Measurements from ENCODE around the gene CCS.
"Not testable (repeated sequence)": the region's sequence is repeated elsewhere in the genome, so short reads cannot be mapped to it uniquely, and the experiment has no call there.

Gene CCS

GRCh38 chr11:66561975-66562248 is 31.1 kb upstream of the CCS start:
- DNase-seq: no peak

- DNase-seq: no peak
These were observed 30.7 kb upstream of the CCS start for GRCh38 chr11:66562275-66562674.

- DNase-seq: no peak
These were observed 29.9 kb upstream of the CCS start for GRCh38 chr11:66562907-66563583.

GRCh38 chr11:66563832-66564231 is 29.2 kb upstream of the CCS start:
- no peak for DNase-seq

- DNase-seq: no peak
These were observed 28.4 kb upstream of the CCS start for GRCh38 chr11:66564538-66564937.

GRCh38 chr11:66564984-66565383 is 28.0 kb upstream of the CCS start:
- no peak for DNase-seq

GRCh38 chr11:66566221-66566620 is 26.8 kb upstream of the CCS start:
- DNase-seq: no peak

- no peak for DNase-seq
These were observed 25.2 kb upstream of the CCS start for GRCh38 chr11:66567787-66568123.

GRCh38 chr11:66568124-66568916 is 24.7 kb upstream of the CCS start, which contains the start of gene CTSF:
Gene CTSF, minus strand, starts transcription at chr11:66568606. Its CDS starts 120 bp downstream, at chr11:66568486.
- DNase-seq: peak; percentile 74

GRCh38 chr11:66569076-66569475 is 23.9 kb upstream of the CCS start:
- no peak for DNase-seq

- DNase-seq: no peak
These were observed 22.7 kb upstream of the CCS start for GRCh38 chr11:66570079-66570849.

- no peak for DNase-seq
These were observed 22.2 kb upstream of the CCS start for GRCh38 chr11:66570850-66571180.

- peak; percentile 24 for DNase-seq
These were observed 13.9 kb upstream of the CCS start for GRCh38 chr11:66579017-66579606.

GRCh38 chr11:66580803-66581202 is 12.2 kb upstream of the CCS start:
- no peak for DNase-seq

GRCh38 chr11:66581261-66581660 is 11.7 kb upstream of the CCS start:
- no peak for DNase-seq

- DNase-seq: not testable (repeated sequence)
These were observed 10.3 kb upstream of the CCS start for GRCh38 chr11:66582565-66583147.

- not testable (repeated sequence) for DNase-seq
These were observed 7.5 kb upstream of the CCS start for GRCh38 chr11:66585447-66585846.

- no peak for DNase-seq
These were observed 6.8 kb upstream of the CCS start for GRCh38 chr11:66586136-66586535.

GRCh38 chr11:66589315-66589714 is 3.7 kb upstream of the CCS start:
- DNase-seq: not testable (repeated sequence)

- no peak for DNase-seq
These were observed 2.8 kb upstream of the CCS start for GRCh38 chr11:66589996-66590675.

GRCh38 chr11:66591175-66591574 is 1.8 kb upstream of the CCS start:
- DNase-seq: no peak

- DNase-seq: no peak
These were observed 284 bp downstream of the CCS start for GRCh38 chr11:66593303-66593635.

- DNase-seq: no peak
These were observed 665 bp downstream of the CCS start for GRCh38 chr11:66593650-66594049.

Measured in NCI-H226 (cell line).